Measurements from ENCODE around the gene HMG20A.

The HMG20A gene

DNA sequence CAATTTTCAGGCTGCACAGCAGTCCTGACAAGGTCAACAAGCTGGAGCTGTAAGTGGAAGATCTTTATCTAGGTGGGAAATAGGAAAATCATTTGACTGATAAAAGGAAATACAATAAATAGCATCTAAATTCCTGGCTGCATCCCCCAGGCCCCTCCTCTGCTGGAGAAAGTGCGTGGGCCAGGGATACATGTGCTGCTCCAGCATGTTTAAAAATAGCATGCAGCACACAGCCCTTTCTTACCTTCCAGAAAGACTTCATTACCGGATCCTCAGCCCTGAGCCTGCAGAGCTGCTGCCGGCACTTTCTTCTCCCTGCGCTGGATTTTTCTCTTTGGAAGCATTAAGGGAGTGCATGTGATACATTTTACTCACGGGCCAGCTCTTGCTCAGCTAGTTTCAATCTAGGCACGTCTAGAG lies 77.3 kb downstream of the HMG20A start:
- Histone ChIP-seq H4K20me1 (ENCODE audit: insufficient read depth, low read length, poor library complexity, severe bottlenecking) (no peaks in the 10 kb centered on the region), H3K9me2 (replicated peaks; ENCODE audit: low read depth, low read length) (no peaks in the 10 kb centered on the region), H3K9me3 (ENCODE audit: insufficient read depth, low read depth, low read length) (no peaks in the 10 kb centered on the region), H2AFZ (ENCODE audit: low read length) (no peak overlapping the region), H3F3A (ENCODE audit: low read depth) (no peaks in the 10 kb centered on the region), H3K79me2 (ENCODE audit: insufficient read depth, low read length) (no peaks in the 10 kb centered on the region), H3K9ac (ENCODE audit: low read depth, low read length, poor library complexity, severe bottlenecking) (no peak overlapping the region), H3K4me3 (ENCODE audit: low read length, poor library complexity, severe bottlenecking) (no peak overlapping the region), H3K27me3 (ENCODE audit: insufficient read depth, low read length, poor library complexity, severe bottlenecking) (no peaks in the 10 kb centered on the region), H3K4me1 (ENCODE audit: insufficient read depth, low read length, poor library complexity, severe bottlenecking) (peaks cover 25% of the 10 kb centered on the region), H3K36me3 (ENCODE audit: insufficient read depth, low read length) (no peaks in the 10 kb centered on the region), H3K4me2 (ENCODE audit: low read depth, low read length, poor library complexity, severe bottlenecking) (no peak overlapping the region)
- TF ChIP-seq EZH2phosphoT487 (IDR thresholded peaks at IDR 0.05; ENCODE audit: borderline replicate concordance): no peak
- TF ChIP-seq CTCF (conservative IDR thresholded peaks at IDR 0.05; ENCODE audit: low read length): no peak

GRCh38 chr15:77499087-77499760 lies 78.5 kb downstream of the HMG20A start:
- no peaks in the 10 kb centered on the region for H3K36me3 ChIP-seq (ENCODE audit: insufficient read depth, low read length)
- H4K20me1 ChIP-seq (ENCODE audit: insufficient read depth, low read length, poor library complexity, severe bottlenecking): no peaks in the 10 kb centered on the region
- no peak overlapping the region for H3K4me2 ChIP-seq (ENCODE audit: low read depth, low read length, poor library complexity, severe bottlenecking)
- H3K9ac ChIP-seq (ENCODE audit: low read depth, low read length, poor library complexity, severe bottlenecking): no peak overlapping the region
- TF ChIP-seq EZH2phosphoT487 (IDR thresholded peaks at IDR 0.05; ENCODE audit: borderline replicate concordance): no peak
- no peak for TF ChIP-seq CTCF (conservative IDR thresholded peaks at IDR 0.05; ENCODE audit: low read length)
- no peak overlapping the region for H2AFZ ChIP-seq (ENCODE audit: low read length)
- peaks cover 14% of the 10 kb centered on the region for H3K4me1 ChIP-seq (ENCODE audit: insufficient read depth, low read length, poor library complexity, severe bottlenecking)
- H3K9me2 ChIP-seq (replicated peaks; ENCODE audit: low read depth, low read length): no peaks in the 10 kb centered on the region
- no peaks in the 10 kb centered on the region for H3K9me3 ChIP-seq (ENCODE audit: insufficient read depth, low read depth, low read length)
- H3F3A ChIP-seq (ENCODE audit: low read depth): no peaks in the 10 kb centered on the region
- H3K27me3 ChIP-seq (ENCODE audit: insufficient read depth, low read length, poor library complexity, severe bottlenecking): no peaks in the 10 kb centered on the region
- H3K4me3 ChIP-seq (ENCODE audit: low read length, poor library complexity, severe bottlenecking): no peak overlapping the region
- H3K79me2 ChIP-seq (ENCODE audit: insufficient read depth, low read length): no peaks in the 10 kb centered on the region

DNA sequence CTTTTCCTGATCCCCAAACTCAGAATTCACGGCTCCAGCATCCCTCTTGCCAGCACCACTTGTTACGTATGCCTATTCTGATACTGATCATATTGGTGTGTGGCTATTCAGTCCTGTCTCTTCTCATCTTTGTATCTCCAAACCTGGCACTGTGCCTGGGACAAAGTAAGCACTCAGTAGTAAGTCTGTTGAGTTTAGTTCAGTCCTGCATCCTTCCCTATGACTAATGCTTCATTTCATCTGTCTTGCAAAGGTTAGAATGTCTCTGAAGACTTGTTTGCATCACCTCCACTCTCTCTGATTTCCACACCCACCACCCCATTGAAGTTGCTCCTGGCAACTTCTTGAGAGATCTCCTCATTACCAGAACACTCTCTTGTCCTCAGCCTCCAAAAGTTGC lies 80.3 kb downstream of the HMG20A start:
- no peaks in the 10 kb centered on the region for H3F3A ChIP-seq (ENCODE audit: low read depth)
- H3K9me2 ChIP-seq (replicated peaks; ENCODE audit: low read depth, low read length): no peaks in the 10 kb centered on the region
- TF ChIP-seq EZH2phosphoT487 (IDR thresholded peaks at IDR 0.05; ENCODE audit: borderline replicate concordance) (no peak), CTCF (conservative IDR thresholded peaks at IDR 0.05; ENCODE audit: low read length) (no peak)
- H3K9me3 ChIP-seq (ENCODE audit: insufficient read depth, low read depth, low read length): no peaks in the 10 kb centered on the region
- H3K4me1 ChIP-seq (ENCODE audit: insufficient read depth, low read length, poor library complexity, severe bottlenecking): peaks cover 8% of the 10 kb centered on the region
- H3K9ac ChIP-seq (ENCODE audit: low read depth, low read length, poor library complexity, severe bottlenecking): no peak overlapping the region
- no peak overlapping the region for H3K4me2 ChIP-seq (ENCODE audit: low read depth, low read length, poor library complexity, severe bottlenecking)
- H3K4me3 ChIP-seq (ENCODE audit: low read length, poor library complexity, severe bottlenecking): no peak overlapping the region
- H2AFZ ChIP-seq (ENCODE audit: low read length): no peak overlapping the region
- H3K79me2 ChIP-seq (ENCODE audit: insufficient read depth, low read length): no peaks in the 10 kb centered on the region
- no peaks in the 10 kb centered on the region for H3K36me3 ChIP-seq (ENCODE audit: insufficient read depth, low read length)
- H4K20me1 ChIP-seq (ENCODE audit: insufficient read depth, low read length, poor library complexity, severe bottlenecking): no peaks in the 10 kb centered on the region
- H3K27me3 ChIP-seq (ENCODE audit: insufficient read depth, low read length, poor library complexity, severe bottlenecking): no peaks in the 10 kb centered on the region
